ENCODE measurements around the gene TTC34. TPM values are rescaled to one million over a fixed set of nuclear protein-coding genes. Genes with fewer than 3 reads are reported as not detected.

The TTC34 gene
- total RNA-seq, 1 experiment from 2014 or later: 1.7 TPM

GRCh38 chr1:2592672-2593071 is 208.8 kb downstream of the TTC34 start:
- peak overlapping the region; percentile 36; the same call in 1 of the 2 replicates for H3K4me3 ChIP-seq
- ChIA-PET POLR2A (ENCODE audit: unreplicated experiment) (no interaction called here), CTCF (interaction anchor here (0.7 kb wide), 1 partner anchor 10 kb away, joined by 3 read pairs; no protein-coding TSS in a partner anchor)
- no TSS peak for BruUV-seq (replicated peaks)
- TF ChIP-seq CTCF (conservative IDR thresholded peaks at IDR 0.05) (no peak), EZH2 (IDR thresholded peaks at IDR 0.05; ENCODE audit: low read depth) (no peak)
- H3K9me2 ChIP-seq (ENCODE audit: insufficient read depth): no peaks in the 10 kb centered on the region
- intact Hi-C loops (cut with micrococcal nuclease; ENCODE audit: unreplicated experiment): no loop called here
- peak overlapping the region; percentile 55; the same call in 1 of the 2 replicates for H2AFZ ChIP-seq
- H3F3A ChIP-seq (ENCODE audit: insufficient read depth, low read depth): no peaks in the 10 kb centered on the region
- peaks cover 12% of the 10 kb centered on the region for H3K27me3 ChIP-seq (ENCODE audit: insufficient read depth, low read depth)
- H3K4me2 ChIP-seq: peak overlapping the region; percentile 75
- no peaks in the 10 kb centered on the region for H3K36me3 ChIP-seq (ENCODE audit: low read depth)
- H3K4me1 ChIP-seq (replicated peaks; ENCODE audit: insufficient read depth): no peaks in the 10 kb centered on the region
- H3K9me3 ChIP-seq (ENCODE audit: insufficient read depth, low read depth): no peaks in the 10 kb centered on the region
- DNase-seq: no peak
- no peaks in the 10 kb centered on the region for H4K20me1 ChIP-seq (ENCODE audit: insufficient read depth)
- H3K27ac ChIP-seq: no peak overlapping the region
- no peaks in the 10 kb centered on the region for H3K79me2 ChIP-seq (ENCODE audit: low read depth)

- no peaks in the 10 kb centered on the region for H3K9me2 ChIP-seq (ENCODE audit: insufficient read depth)
- H3K4me3 ChIP-seq: no peak overlapping the region
- H4K20me1 ChIP-seq (ENCODE audit: insufficient read depth): no peaks in the 10 kb centered on the region
- H3K27ac ChIP-seq: no peak overlapping the region
- BruUV-seq (replicated peaks): no TSS peak
- no peaks in the 10 kb centered on the region for H3K36me3 ChIP-seq (ENCODE audit: low read depth)
- H2AFZ ChIP-seq: no peak overlapping the region
- H3K9me3 ChIP-seq (ENCODE audit: insufficient read depth, low read depth): no peaks in the 10 kb centered on the region
- no peak for DNase-seq
- CTCF ChIA-PET: no interaction called here
- intact Hi-C loops (cut with micrococcal nuclease; ENCODE audit: unreplicated experiment): no loop called here
- POLR2A ChIA-PET (ENCODE audit: unreplicated experiment): no interaction called here
- H3F3A ChIP-seq (ENCODE audit: insufficient read depth, low read depth): no peaks in the 10 kb centered on the region
- no peak for TF ChIP-seq EZH2 (IDR thresholded peaks at IDR 0.05; ENCODE audit: low read depth)
- no peak for TF ChIP-seq CTCF (conservative IDR thresholded peaks at IDR 0.05)
- no peak overlapping the region for H3K4me2 ChIP-seq
- no peaks in the 10 kb centered on the region for H3K79me2 ChIP-seq (ENCODE audit: low read depth)
- H3K4me1 ChIP-seq (replicated peaks; ENCODE audit: insufficient read depth): no peaks in the 10 kb centered on the region
- H3K27me3 ChIP-seq (ENCODE audit: insufficient read depth, low read depth): peaks cover 3% of the 10 kb centered on the region; the same call in 1 of the 2 replicates
Measured at GRCh38 chr1:2591581-2592261, 209.8 kb downstream of the TTC34 start.

- ChIA-PET POLR2A (ENCODE audit: unreplicated experiment) (no interaction called here), CTCF (no interaction called here)
- no TSS peak for BruUV-seq (replicated peaks)
Measured at GRCh38 chr1:2591233-2591580, 210.3 kb downstream of the TTC34 start.

More at GRCh38 chr1:2591233-2591580, 210.3 kb downstream of the TTC34 start:
- H3F3A ChIP-seq (ENCODE audit: insufficient read depth, low read depth): no peaks in the 10 kb centered on the region
- no peak overlapping the region for H3K27ac ChIP-seq
- no peak for DNase-seq
- TF ChIP-seq CTCF (conservative IDR thresholded peaks at IDR 0.05) (no peak), EZH2 (IDR thresholded peaks at IDR 0.05; ENCODE audit: low read depth) (no peak)
- H3K9me2 ChIP-seq (ENCODE audit: insufficient read depth): no peaks in the 10 kb centered on the region
- no peak overlapping the region for H2AFZ ChIP-seq
- H3K36me3 ChIP-seq (ENCODE audit: low read depth): no peaks in the 10 kb centered on the region
- H3K4me3 ChIP-seq: no peak overlapping the region
- intact Hi-C loops (cut with micrococcal nuclease; ENCODE audit: unreplicated experiment): no loop called here
- H3K79me2 ChIP-seq (ENCODE audit: low read depth): no peaks in the 10 kb centered on the region
- no peaks in the 10 kb centered on the region for H3K9me3 ChIP-seq (ENCODE audit: insufficient read depth, low read depth)
- H3K4me2 ChIP-seq: no peak overlapping the region
- H3K4me1 ChIP-seq (replicated peaks; ENCODE audit: insufficient read depth): no peaks in the 10 kb centered on the region
- H4K20me1 ChIP-seq (ENCODE audit: insufficient read depth): no peaks in the 10 kb centered on the region
- H3K27me3 ChIP-seq (ENCODE audit: insufficient read depth, low read depth): no peaks in the 10 kb centered on the region; the same call in 1 of the 2 replicates

Data from PC-9 (cell line).